H1 (cell line): ENCODE data around the gene SEZ6. TPM values are rescaled to one million over a fixed set of nuclear protein-coding genes. Genes with fewer than 3 reads are reported as not detected.

Experiments used
- CTCF ChIA-PET: fragments of 300-600 bp; sonication (Branson Sonifier 250); formaldehyde crosslinking; loops from one replicate; lab custom pipeline; 2021; ENCODE audit not compliant: partially characterized antibody; lab: Charles Lee
- POLR2A ChIA-PET: fragments of 300-600 bp; sonication (Branson Sonifier 250); formaldehyde crosslinking; loops from one replicate; lab custom pipeline; 2021; ENCODE audit warnings: inconsistent platforms; ENCODE audit not compliant: partially characterized antibody; lab: Charles Lee
- DNase-seq, 2 experiments: peaks; one replicate each; pipeline versions ENCODE4 v3.0.0 to v3.0.0-alpha.2; 2010 to 2022; ENCODE audit warnings: low spot score in 2 of 2, low read depth in 1 of 2, mixed read lengths in 1 of 2
- FAIRE-seq: peaks from 2 replicates; lab custom pipeline; 2011; peaks lifted over from hg19 to GRCh38; lab: Jason Lieb, UNC
- H2AFZ ChIP-seq: 2 replicates; pipeline ENCODE4 v1.8.1; 2012; ENCODE audit warnings: low read length, inconsistent platforms
- H2AK5ac ChIP-seq: 2 replicates; pipeline ENCODE4 v1.6.1; 2013; ENCODE audit warnings: low read depth, low read length
- H2BK120ac ChIP-seq: replicated peaks from 2 replicates; pipeline ENCODE3; 2013; ENCODE audit warnings: low read depth, low read length, inconsistent platforms
- H2BK12ac ChIP-seq: 2 replicates; pipeline ENCODE4 v1.6.1; 2013; ENCODE audit warnings: low read depth, low read length
- H2BK15ac ChIP-seq: 2 replicates; pipeline ENCODE4 v1.6.1; 2013; ENCODE audit warnings: low read length
- H2BK20ac ChIP-seq: 2 replicates; pipeline ENCODE4 v1.6.1; 2013; ENCODE audit warnings: low read length
- H2BK5ac ChIP-seq: 2 replicates; pipeline ENCODE4 v1.6.1; 2013; ENCODE audit warnings: low read depth, low read length
- H3K14ac ChIP-seq: 2 replicates; pipeline ENCODE4 v1.6.1; 2013; ENCODE audit warnings: inconsistent platforms; ENCODE audit not compliant: insufficient read length
- H3K18ac ChIP-seq: 2 replicates; pipeline ENCODE4 v1.6.1; 2013; ENCODE audit warnings: low read length; ENCODE audit errors: extremely low read depth
- H3K23ac ChIP-seq: 2 replicates; pipeline ENCODE4 v1.6.1; 2013; ENCODE audit warnings: inconsistent platforms; ENCODE audit not compliant: insufficient read length
- H3K23me2 ChIP-seq: 2 replicates; pipeline ENCODE4 v1.6.1; 2013; ENCODE audit warnings: low read depth, low read length
- H3K27ac ChIP-seq: 2 replicates; pipeline ENCODE4 v1.6.1; 2011; ENCODE audit warnings: low read depth, low read length, inconsistent platforms
- H3K27me3 ChIP-seq, 4 experiments: replicated peaks in 1 of 4; 1 replicate in 1 of 4; 2 replicates in 3 of 4; pipeline versions ENCODE4 v1.6.1 to v1.8.1; 2011 to 2013; ENCODE audit warnings: low read length in 3 of 4, mild to moderate bottlenecking in 3 of 4, inconsistent platforms in 2 of 4, mixed read lengths in 2 of 4, moderate library complexity in 1 of 4; ENCODE audit not compliant: control insufficient read depth in 3 of 4, insufficient read depth in 3 of 4; ENCODE audit errors: extremely low read depth in 1 of 4
- H3K36me3 ChIP-seq, 4 experiments: 2 replicates each; pipeline versions ENCODE4 v1.6.1 to v1.8.1; 2011 to 2013; ENCODE audit warnings: mild to moderate bottlenecking in 4 of 4, low read length in 3 of 4, moderate library complexity in 2 of 4, control low read depth in 1 of 4, inconsistent platforms in 1 of 4; ENCODE audit not compliant: insufficient read depth in 4 of 4, control insufficient read depth in 2 of 4
- H3K4ac ChIP-seq: replicated peaks from 2 replicates; pipeline ENCODE3; 2013; ENCODE audit warnings: low read length, low read depth, mixed read lengths, inconsistent platforms; ENCODE audit not compliant: insufficient read length
- H3K4me1 ChIP-seq, 4 experiments: replicated peaks in 1 of 4; 1 replicate in 1 of 4; 2 replicates in 3 of 4; pipeline versions ENCODE4 v1.6.1 to v1.8.1; 2011 to 2013; ENCODE audit warnings: low read length in 3 of 4, inconsistent platforms in 2 of 4, mixed read lengths in 1 of 4; ENCODE audit not compliant: insufficient read depth in 4 of 4, control insufficient read depth in 3 of 4
- H3K4me2 ChIP-seq, 2 experiments: 2 replicates each; pipeline versions ENCODE4 v1.6.1 to v1.8.1; 2011 to 2013; ENCODE audit warnings: low read depth in 2 of 2, low read length in 2 of 2, control low read depth in 1 of 2, inconsistent platforms in 1 of 2, mild to moderate bottlenecking in 1 of 2; ENCODE audit not compliant: insufficient read depth in 1 of 2
- H3K4me3 ChIP-seq, 4 experiments: fragments of 200-600, 300-600 bp in 1 of 4; sonication (generic), shearing (Covaris generic), sonication (Bioruptor Twin) in 1 of 4; 2 replicates each; pipeline versions ENCODE4 v1.5.1 to v1.8.1; 2011 to 2016; ENCODE audit warnings: low read length in 4 of 4, low read depth in 3 of 4, control low read depth in 2 of 4, inconsistent platforms in 2 of 4, mild to moderate bottlenecking in 2 of 4, mixed read lengths in 1 of 4, moderate library complexity in 1 of 4; ENCODE audit not compliant: insufficient read depth in 2 of 4; ENCODE audit errors: extremely low read depth in 1 of 4
- H3K56ac ChIP-seq: replicated peaks from 2 replicates; pipeline ENCODE3; 2013; ENCODE audit warnings: low read depth, mild to moderate bottlenecking, mixed read lengths, low read length, inconsistent platforms; ENCODE audit not compliant: insufficient read length
- H3K79me1 ChIP-seq: 2 replicates; pipeline ENCODE4 v1.6.1; 2013; ENCODE audit warnings: low read depth, low read length, control low read depth
- H3K79me2 ChIP-seq, 2 experiments: 2 replicates each; pipeline versions ENCODE4 v1.6.1 to v1.8.1; 2012 to 2013; ENCODE audit warnings: low read length in 2 of 2, mild to moderate bottlenecking in 2 of 2, inconsistent platforms in 1 of 2; ENCODE audit not compliant: insufficient read depth in 2 of 2, control insufficient read depth in 1 of 2
- H3K9ac ChIP-seq, 4 experiments: replicated peaks in 1 of 4; 1 replicate in 1 of 4; 2 replicates in 3 of 4; pipeline versions ENCODE4 v1.6.1 to v1.8.1; 2011 to 2013; ENCODE audit warnings: low read depth in 3 of 4, low read length in 3 of 4, control low read depth in 2 of 4, mild to moderate bottlenecking in 2 of 4, moderate library complexity in 2 of 4, inconsistent platforms in 1 of 4; ENCODE audit errors: extremely low read depth in 1 of 4
- H3K9me3 ChIP-seq, 2 experiments: 2 replicates each; pipeline versions ENCODE4 v1.6.1 to v1.8.1; 2012 to 2013; ENCODE audit warnings: mild to moderate bottlenecking in 2 of 2, moderate library complexity in 2 of 2, control low read depth in 1 of 2, inconsistent platforms in 1 of 2, low read depth in 1 of 2, low read length in 1 of 2, mixed read lengths in 1 of 2; ENCODE audit not compliant: insufficient read depth in 2 of 2
- H4K20me1 ChIP-seq, 2 experiments: replicated peaks in 1 of 2; 2 replicates each; pipeline versions ENCODE3 to v1.8.1; 2011 to 2013; ENCODE audit warnings: inconsistent platforms in 2 of 2, low read length in 2 of 2, mild to moderate bottlenecking in 1 of 2; ENCODE audit not compliant: insufficient read depth in 2 of 2, control insufficient read depth in 1 of 2
- H4K5ac ChIP-seq: 2 replicates; pipeline ENCODE4 v1.6.1; 2013; ENCODE audit warnings: low read length, low read depth, mixed read lengths, inconsistent platforms; ENCODE audit not compliant: insufficient read length
- H4K8ac ChIP-seq: 2 replicates; pipeline ENCODE4 v1.8.0; 2013; ENCODE audit warnings: mild to moderate bottlenecking, moderate library complexity, low read length, inconsistent platforms; ENCODE audit not compliant: insufficient read depth; ENCODE audit errors: extremely low read depth
- H4K91ac ChIP-seq: replicated peaks from 2 replicates; pipeline ENCODE3; 2013; ENCODE audit warnings: low read length, mixed read lengths, inconsistent platforms; ENCODE audit not compliant: insufficient read length
- EP300 ChIP-seq, 2 experiments: IDR thresholded peaks; 1 replicate in 1 of 2; 2 replicates in 1 of 2; pipeline ENCODE4 v1.6.1; 2011 to 2012; ENCODE audit warnings: low read depth in 2 of 2, low read length in 2 of 2, mild to moderate bottlenecking in 2 of 2, borderline replicate concordance in 1 of 2, inconsistent platforms in 1 of 2, moderate library complexity in 1 of 2
- NRF1 ChIP-seq: IDR thresholded peaks from 2 replicates; pipeline ENCODE4 v1.6.1; 2011; ENCODE audit warnings: mild to moderate bottlenecking, low read depth, low read length, improper control_type of control experiment
- RXRA ChIP-seq: IDR thresholded peaks from 2 replicates; pipeline ENCODE4 v1.6.1; 2011; ENCODE audit warnings: low read depth, mild to moderate bottlenecking, low read length, moderate library complexity; ENCODE audit not compliant: insufficient read depth
- WGBS, 2 experiments: shearing (Covaris generic) in 1 of 2; methylation state at CpG; one replicate each; pipeline versions ENCODE4 v1.1.6 to v1.1.7; 2013 to 2015; ENCODE audit warnings: low lambda C conversion rate in 2 of 2, mixed read lengths in 2 of 2, inconsistent platforms in 1 of 2, low coverage in 1 of 2, missing lambda C conversion rate in 1 of 2; ENCODE audit not compliant: insufficient replicate concordance in 2 of 2, insufficient coverage in 1 of 2, insufficient read length in 1 of 2; ENCODE audit errors: extremely low coverage in 1 of 2, missing lambda C conversion rate in 1 of 2; 5-methylcytosine and 5-hydroxymethylcytosine counted together
- polyA plus RNA-seq, 7 experiments: library from polyadenylated mRNA; depleted of rRNA in 3 of 7; stranded (reverse) in 5 of 7; unstranded in 2 of 7; fragments of >200 nt in 5 of 7; fragments of 200-250 nt in 2 of 7; gene quantifications; 1 replicate in 5 of 7; 2 replicates in 1 of 7; 4 replicates in 1 of 7; pipeline versions ENCODE4 v1.2.1 to v1.2.3, GENCODE V29; 2011 to 2013; ENCODE audit warnings: missing spikeins in 2 of 7, mixed read lengths in 2 of 7
- total RNA-seq: library from RNA; stranded (reverse); fragmentation: NEBNext Ultra II Directional; extraction: Animal tissue kit (Norgen Biotek cat#: 25700); gene quantifications from 2 replicates; pipeline ENCODE4 v1.2.1, GENCODE V29; 2021

The SEZ6 gene
- total and polyA plus RNA-seq, 2 of the 8 experiments (the other 6 are each of a cell fraction or from before 2014, with no cell fraction given): 6.9 to 16.1 TPM

DNA sequence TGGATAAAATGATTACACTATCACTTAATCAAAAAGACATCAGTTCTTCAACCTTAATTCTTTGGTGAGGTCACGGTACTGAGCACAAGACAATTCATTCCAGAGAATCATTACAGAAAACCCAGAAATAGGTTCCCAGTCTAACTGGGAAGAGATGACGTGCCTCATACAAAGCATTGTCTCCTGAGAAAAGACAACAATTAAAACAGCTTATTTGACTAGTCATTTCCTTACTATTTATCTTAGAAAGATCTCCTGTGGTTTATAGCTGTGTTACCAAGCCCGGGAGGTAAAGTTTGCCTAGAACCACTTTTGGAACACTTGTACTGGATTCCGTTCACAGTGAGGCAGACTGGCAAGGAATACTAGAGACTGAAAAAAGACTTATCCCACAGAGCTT lies 59.6 kb downstream of the SEZ6 start:
- no peaks in the 10 kb centered on the region for H3K27me3 ChIP-seq
- no peak overlapping the region for H3K14ac ChIP-seq
- no peak overlapping the region for H2BK5ac ChIP-seq
- H3K23me2 ChIP-seq: peaks cover 5% of the 10 kb centered on the region; the same call in 1 of the 2 replicates
- H2BK20ac ChIP-seq: no peak overlapping the region
- no peak overlapping the region for H3K9ac ChIP-seq
- CTCF ChIA-PET: interaction anchor here (0.8 to 1.3 kb wide), 2 partner anchors 9 to 42 kb away, joined by 3 to 4 read pairs; no protein-coding TSS in a partner anchor
- DNase-seq: no peak
- WGBS, 2 experiments: 85% methylated on average over 4 of the region's 4 CpGs; no CpG with 5 or more reads in 1 of the 2 experiments
- no peak overlapping the region for H3K4me2 ChIP-seq
- POLR2A ChIA-PET: interaction anchor here (1.2 to 6.3 kb wide), 4 partner anchors 11 to 29 kb away, joined by 3 to 73 read pairs (median 6); no protein-coding TSS in a partner anchor
- peaks cover 9 to 13% of the 10 kb centered on the region in 2 experiments for H4K20me1 ChIP-seq
- H3K27ac ChIP-seq: no peak overlapping the region
- H3K18ac ChIP-seq: no peak overlapping the region
- H2AFZ ChIP-seq: no peak overlapping the region
- no peak overlapping the region for H4K91ac ChIP-seq
- H3K79me2 ChIP-seq: peaks cover 63 to 95% of the 10 kb centered on the region in 2 experiments
- peaks cover 0 to 6% (median 3%) of the 10 kb centered on the region in 4 experiments; a peak in 4 of 7 replicates for H3K4me1 ChIP-seq
- no peak overlapping the region for H4K5ac ChIP-seq
- H2AK5ac ChIP-seq: no peak overlapping the region
- no peak overlapping the region for H2BK120ac ChIP-seq
- no peak overlapping the region for H3K56ac ChIP-seq
- no peak overlapping the region for H2BK12ac ChIP-seq
- peaks cover 4% of the 10 kb centered on the region for H3K79me1 ChIP-seq
- H3K36me3 ChIP-seq: peaks cover 0 to 29% (median 4%) of the 10 kb centered on the region in 4 experiments; a peak in 4 of 8 replicates
- H3K4me3 ChIP-seq: no peak overlapping the region
- no peak overlapping the region for H3K4ac ChIP-seq
- H2BK15ac ChIP-seq: no peak overlapping the region
- H4K8ac ChIP-seq: no peak overlapping the region
- no peak for FAIRE-seq
- H3K23ac ChIP-seq: no peak overlapping the region
- H3K9me3 ChIP-seq: no peaks in the 10 kb centered on the region
- TF ChIP-seq EP300 (IDR thresholded peaks at IDR 0.05; ENCODE audit: borderline replicate concordance in 1 of 2, low read depth in 2 of 2, low read length in 2 of 2) (no peak), RXRA (no peak), NRF1 (no peak)
